GM20431 (cell line): Measurements from ENCODE around the gene CCT6B.
"Not testable (repeated sequence)": the region's sequence is repeated elsewhere in the genome, so short reads cannot be mapped to it uniquely, and the experiment has no call there.

Experiments
- in situ Hi-C: fragments of 300-500 bp; cut with MseI, MboI; formaldehyde crosslinking; loops from one replicate; pipeline ENCODE4 v1.15.0; 2020; ENCODE audit warnings: low sequenced_read_pairs; ENCODE audit not compliant: unreplicated experiment

Gene CCT6B

GRCh38 chr17:34980681-34981537, 19.6 kb upstream of the CCT6B start:
- in situ Hi-C loops: no loop called here

- in situ Hi-C loops: no loop called here
Observed at GRCh38 chr17:34980353-34980680, 19.1 kb upstream of the CCT6B start, which contains the start of gene LIG3. TSS of gene LIG3 (plus strand) at chr17:34980512. CDS start at chr17:34983006, 2,494 bp downstream.

- in situ Hi-C loops: no loop called here
Observed at GRCh38 chr17:34979650-34980352, 18.5 kb upstream of the CCT6B start.

DNA sequence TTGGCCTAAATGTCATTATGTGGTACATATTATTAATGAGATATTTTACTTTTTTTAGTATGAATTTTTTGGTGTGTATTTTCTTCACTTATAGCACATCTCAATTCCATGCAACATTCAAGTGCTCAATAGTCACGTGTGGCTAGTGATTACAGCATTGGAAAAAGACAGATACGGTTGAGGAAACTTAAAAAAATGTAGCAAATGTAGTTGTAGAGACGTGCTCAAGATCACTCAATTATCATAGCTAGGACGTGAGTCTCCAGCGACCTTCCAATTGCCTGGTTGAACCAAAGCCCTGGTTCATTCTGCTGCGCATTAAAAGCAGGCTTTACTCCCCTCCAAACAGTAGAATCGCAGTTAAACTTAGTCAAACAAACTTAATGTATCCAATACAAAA, 17.9 kb upstream of the CCT6B start:
- in situ Hi-C loops: no loop called here

- in situ Hi-C loops: no loop called here
Observed at GRCh38 chr17:34974794-34975785, 13.8 kb upstream of the CCT6B start.

DNA sequence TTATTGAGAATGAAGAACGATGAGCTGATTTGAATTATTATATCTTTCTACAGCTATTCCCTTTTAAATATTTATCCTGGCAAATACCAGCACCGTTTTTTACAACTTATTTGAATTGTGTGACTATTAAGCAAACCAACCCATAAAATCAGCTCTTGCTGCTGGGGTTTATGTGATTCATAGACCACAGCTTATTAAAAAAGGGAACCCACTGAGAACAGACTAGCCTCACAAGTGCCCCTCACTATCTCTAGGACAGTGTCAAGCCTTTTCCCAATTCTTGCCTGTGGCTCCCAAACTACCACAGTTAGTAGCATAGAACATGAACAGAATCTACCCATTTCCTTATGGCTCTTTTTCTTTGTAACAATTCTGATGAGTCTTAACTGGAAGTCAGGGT, 12.9 kb upstream of the CCT6B start:
- in situ Hi-C loops: no loop called here

GRCh38 chr17:34958438-34958837, 2.8 kb downstream of the CCT6B start:
- in situ Hi-C loops: no loop called here

DNA sequence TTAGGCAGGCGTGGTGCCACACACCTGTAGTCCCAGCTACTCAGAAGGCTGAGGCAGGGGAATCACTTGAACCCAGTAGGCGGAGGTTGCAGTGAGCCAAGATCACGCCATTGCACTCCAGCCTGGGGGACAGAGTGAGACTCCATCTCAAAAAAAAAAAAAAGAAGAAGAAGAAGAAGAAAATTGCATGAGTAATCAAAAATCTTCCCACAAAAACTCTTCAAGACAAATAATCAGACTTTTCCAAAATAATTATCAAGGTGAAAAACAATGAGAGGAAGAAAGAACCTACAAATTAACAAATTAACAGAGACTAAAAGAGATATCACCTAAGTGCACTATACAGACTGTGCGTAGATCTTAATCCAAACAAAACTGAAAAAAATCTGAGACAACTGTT, 10.5 kb downstream of the CCT6B start:
- in situ Hi-C loops: not testable (repeated sequence)

DNA sequence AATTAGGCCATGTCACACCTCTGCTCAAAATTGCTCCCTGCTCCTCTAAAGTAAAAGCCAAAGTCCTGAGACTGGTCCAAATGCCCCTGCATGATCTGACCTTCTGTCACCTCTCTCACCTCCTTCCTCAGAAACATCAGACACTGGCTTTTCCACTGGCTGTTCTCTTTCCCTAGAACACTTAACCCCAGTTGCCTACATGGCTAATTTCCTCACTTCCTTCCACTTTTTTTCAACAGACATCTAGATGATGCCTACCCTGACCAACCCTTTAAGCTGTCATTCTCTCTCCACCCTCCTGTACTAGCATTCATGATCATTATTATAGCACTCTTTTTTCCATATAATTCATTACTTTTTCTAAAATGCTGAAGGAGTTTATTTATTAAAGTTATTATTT, 31.0 kb downstream of the CCT6B start:
- in situ Hi-C loops: no loop called here

DNA sequence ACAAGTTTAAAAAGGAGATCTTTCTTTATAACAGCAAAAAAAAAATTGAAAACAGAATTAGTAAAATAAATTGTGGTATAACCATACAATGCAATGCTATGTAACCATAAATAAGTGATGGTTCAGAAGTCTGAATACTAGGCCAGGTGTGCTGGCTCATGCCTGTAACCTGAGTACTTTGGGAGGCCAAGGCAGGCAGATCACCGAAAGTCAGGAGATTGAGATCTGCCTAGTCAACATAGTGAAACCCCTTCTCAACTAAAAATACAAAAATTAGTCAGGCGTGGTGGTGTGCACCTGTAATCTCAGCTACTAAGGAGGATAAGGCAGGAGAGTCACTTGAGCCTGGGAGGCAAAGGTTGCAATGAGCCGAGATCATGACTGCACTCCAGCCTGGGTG, 34.6 kb downstream of the CCT6B start:
- in situ Hi-C loops: no loop called here

GRCh38 chr17:34920676-34921075, 40.6 kb downstream of the CCT6B start:
- in situ Hi-C loops: no loop called here

DNA sequence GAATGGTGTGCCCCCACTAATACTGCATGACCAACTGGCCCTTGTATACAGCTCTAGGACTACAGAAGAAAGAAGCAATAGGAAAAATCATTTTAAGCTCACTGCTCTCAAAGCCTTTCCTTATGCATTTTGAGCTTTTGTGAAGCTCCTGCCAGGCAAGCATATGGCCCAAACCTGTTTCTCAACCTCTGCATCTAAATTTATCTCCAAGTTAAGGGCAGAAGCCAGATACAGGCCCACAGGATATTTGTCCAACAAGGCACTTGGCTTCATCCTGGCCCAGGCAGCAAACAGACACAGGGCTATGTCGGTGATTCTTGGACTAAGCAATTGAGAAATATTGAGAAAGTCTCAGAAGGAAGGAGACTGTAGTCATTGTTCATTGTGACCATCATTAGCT, 43.9 kb downstream of the CCT6B start:
- in situ Hi-C loops: no loop called here

- in situ Hi-C loops: no loop called here
Observed at GRCh38 chr17:34916120-34916519, 45.1 kb downstream of the CCT6B start.

DNA sequence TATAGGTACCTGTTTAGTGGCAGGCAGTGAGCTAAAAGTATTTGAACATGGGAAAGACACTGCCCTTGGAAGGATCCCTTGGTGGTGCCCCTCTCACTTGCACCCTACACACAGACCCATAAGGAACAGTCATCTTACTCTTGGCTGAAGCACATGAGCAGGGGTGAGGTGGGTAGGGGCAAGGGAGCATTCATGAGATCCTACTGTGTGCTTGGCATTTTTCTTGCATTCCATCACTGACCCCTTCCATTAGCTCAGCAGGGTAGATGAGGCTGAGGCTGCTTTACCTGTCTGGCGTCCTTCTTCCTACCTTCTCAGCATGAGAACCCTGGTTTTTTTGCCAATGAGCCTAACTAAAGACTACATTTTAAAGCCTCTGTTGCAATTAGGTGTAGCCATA, 48.3 kb downstream of the CCT6B start:
- in situ Hi-C loops: no loop called here

DNA sequence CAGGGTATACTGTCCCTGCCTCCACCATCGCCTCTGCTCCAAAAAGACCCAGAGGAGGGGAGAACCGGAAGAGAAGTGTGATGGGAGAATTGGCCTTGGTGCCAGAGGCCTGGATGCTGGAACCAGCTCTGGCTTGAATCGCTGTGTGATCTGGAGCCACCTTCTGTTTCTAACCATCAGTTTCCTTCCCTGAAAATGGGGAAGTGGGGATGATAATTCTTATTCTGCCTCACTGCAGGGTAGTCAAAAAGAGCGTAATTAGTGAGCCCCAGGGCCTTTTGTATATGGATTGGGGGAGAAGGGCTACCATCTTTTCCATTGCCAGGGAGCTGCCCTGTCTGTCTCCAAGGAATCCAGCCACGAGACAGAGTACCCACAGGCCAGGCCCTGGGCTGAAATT, 52.2 kb downstream of the CCT6B start:
- in situ Hi-C loops: no loop called here

- in situ Hi-C loops: no loop called here
Observed at GRCh38 chr17:34902831-34903547, 58.3 kb downstream of the CCT6B start.

GRCh38 chr17:34899643-34900291, 61.5 kb downstream of the CCT6B start:
- in situ Hi-C loops: no loop called here

DNA sequence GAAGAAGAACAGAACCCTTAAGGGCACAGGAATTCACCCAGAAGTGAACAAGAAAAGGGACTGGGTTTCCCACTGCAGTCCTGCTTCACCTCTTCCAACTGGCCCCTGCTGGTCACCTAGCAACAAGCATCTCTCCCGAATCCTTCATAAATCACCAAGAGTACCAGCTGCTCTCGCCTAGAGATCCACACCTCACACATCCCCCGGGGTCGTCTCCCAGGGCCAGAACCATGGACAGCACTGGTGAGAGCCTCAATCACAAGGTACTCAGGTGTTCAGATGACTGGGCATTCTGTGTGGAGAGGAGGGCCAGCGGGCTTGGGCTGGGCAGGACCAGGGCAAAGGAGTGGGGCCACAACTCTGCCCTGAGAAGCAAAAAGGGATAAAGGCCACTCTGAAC, 65.9 kb downstream of the CCT6B start:
- in situ Hi-C loops: no loop called here

DNA sequence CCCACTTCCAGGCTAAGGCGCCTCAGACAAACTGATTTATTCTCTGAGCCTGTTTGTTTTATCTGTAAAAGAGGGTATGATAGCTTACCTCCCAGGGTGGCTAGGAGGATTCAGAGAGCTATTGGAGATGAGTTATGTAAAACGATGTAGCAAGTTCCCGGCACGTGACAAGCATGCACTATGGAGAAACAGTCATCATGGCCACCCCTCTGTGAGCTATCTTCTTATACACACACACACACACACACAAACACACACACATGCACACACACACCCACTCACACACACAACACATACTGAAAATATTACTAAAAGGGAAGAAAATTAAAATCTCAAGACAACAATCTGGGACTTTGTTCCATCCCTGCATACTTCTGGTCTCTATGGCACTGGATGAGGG, 66.3 kb downstream of the CCT6B start:
- in situ Hi-C loops: no loop called here
